ENCODE data around the gene HNF1B. TPM values are rescaled to one million over a fixed set of nuclear protein-coding genes. Genes with fewer than 3 reads are reported as not detected.

HNF1B gene
- total RNA-seq, 1 experiment from 2014 or later = not detected

GRCh38 chr17:37737971-37738370 is 6.9 kb downstream of the HNF1B start:
- no peak for DNase-seq (ENCODE audit: extremely low read depth, low read depth)

DNA sequence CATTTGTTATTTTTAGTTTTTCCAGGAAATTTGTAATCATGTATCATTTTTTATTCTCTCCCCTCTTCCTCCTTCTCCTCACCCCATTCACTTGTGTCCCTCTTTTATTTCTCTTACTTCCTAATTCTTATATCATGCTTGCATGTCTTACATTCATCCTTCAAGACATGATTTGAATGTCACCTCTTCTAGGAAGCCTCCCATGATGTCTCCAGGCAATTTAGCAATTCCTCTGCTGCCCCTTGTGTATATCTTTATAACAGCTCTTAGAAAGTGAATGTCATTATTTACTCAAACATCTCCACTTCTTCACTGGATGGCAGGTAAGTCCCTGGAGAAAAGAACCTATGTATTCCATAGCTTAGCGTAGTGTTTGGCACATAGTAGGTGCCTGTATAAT is 7.8 kb downstream of the HNF1B start:
- no peak for DNase-seq (ENCODE audit: extremely low read depth, low read depth)

- DNase-seq (ENCODE audit: extremely low read depth, low read depth) = no peak
Measured at GRCh38 chr17:37736428-37736827, 8.4 kb downstream of the HNF1B start.

GRCh38 chr17:37735165-37735564 is 9.7 kb downstream of the HNF1B start:
- no peak for DNase-seq (ENCODE audit: extremely low read depth, low read depth)

- DNase-seq (ENCODE audit: extremely low read depth, low read depth) = no peak
Measured at GRCh38 chr17:37732316-37732715, 12.5 kb downstream of the HNF1B start.

DNA sequence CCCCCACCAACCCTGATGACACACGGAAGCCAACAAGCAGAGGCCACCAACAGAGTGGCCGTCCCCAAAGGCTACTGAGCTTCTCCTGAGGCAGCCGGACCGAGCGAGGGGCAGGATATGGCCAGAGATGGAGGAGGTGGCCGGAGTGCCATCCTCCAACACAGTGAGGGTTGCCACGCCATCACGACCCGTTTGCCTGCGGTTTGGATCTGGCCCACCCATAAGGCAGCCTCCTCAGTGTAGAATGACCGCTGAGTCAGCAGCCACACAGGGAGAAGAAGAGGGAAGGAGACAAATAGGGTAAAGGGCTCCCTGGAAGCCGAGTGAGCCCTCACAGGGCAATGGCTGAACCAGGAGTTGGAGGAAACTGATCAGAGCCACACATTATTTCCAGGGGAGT is 13.8 kb downstream of the HNF1B start:
- DNase-seq (ENCODE audit: extremely low read depth, low read depth) = no peak

- DNase-seq (ENCODE audit: extremely low read depth, low read depth) = no peak
Measured at GRCh38 chr17:37729905-37730304, 15.0 kb downstream of the HNF1B start.

- no peak for DNase-seq (ENCODE audit: extremely low read depth, low read depth)
Measured at GRCh38 chr17:37726891-37727675, 17.8 kb downstream of the HNF1B start.

DNA sequence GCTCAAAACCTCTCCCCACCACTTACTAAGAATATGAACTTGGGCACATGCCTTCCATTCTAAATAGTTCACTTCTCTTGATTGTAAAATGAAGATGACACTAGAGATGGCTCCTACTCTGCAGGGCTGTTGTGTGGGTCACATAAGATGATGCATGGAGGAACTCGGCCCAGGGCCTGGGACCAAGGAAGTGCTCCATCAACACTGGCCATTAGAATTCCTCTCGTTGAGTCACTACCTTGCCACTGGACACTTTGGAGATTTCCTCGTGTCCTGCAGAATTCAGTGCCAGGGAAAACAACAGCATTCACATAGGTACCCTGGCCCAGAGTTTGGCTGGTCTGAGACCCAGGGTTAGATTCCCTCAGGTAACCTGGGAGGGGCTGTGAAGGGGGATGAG is 18.6 kb downstream of the HNF1B start:
- DNase-seq (ENCODE audit: extremely low read depth, low read depth) = no peak

DNA sequence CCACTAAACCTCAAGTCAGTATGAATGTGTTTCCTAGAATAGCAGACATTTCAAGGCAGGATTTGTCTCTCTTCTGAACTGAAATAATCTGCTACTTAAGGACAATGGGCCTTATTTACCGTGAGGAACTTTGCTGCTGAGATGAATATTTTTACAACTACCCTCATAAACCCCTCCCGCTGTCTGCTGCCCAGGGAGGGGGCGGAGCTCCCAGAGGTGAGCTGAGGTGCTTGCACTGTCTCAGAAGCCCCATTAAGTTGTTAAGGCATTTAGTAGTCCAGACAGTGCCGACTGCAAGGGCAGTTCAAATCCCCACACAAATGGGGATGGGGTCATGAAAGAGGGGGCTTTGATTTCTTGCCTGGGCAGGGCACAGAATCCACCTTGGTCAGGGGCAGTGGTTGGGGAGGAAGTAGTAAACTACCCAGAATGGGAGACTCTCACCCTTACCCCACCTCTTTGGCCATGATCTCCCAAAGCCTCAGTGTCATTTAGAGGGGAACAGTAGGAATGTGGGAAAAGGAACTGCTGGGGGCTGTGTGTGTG is 19.2 kb downstream of the HNF1B start:
- DNase-seq (ENCODE audit: extremely low read depth, low read depth) = no peak

DNA sequence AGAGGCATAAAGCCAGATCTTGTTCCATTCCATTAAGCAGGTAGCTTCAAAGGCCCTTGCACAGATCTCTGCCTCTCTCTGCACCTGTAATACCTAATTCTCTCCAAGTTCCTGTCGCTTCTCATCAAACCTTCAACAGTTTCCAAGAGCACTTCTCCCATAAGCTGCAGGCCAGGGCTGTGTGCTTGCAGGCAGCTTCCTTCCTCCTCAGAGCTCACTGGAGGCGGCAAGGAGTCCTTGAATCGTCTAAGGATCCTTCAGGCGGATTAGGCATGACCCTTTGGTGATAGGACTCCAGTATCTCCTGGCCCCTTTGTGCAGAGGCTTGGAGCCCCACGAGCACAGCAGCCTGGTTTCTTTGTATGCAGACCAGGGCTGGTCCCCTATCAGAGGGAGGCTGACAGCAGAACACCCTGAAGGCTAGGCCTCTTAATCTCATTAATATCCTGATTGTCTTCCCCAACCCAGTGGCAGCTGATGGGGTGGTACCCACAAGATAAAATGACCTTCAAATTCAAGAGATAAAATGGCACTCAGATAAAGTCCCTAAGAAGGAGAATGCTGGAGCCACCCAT is 19.8 kb downstream of the HNF1B start:
- no peak for DNase-seq (ENCODE audit: extremely low read depth, low read depth)

- DNase-seq (ENCODE audit: extremely low read depth, low read depth) = no peak
Measured at GRCh38 chr17:37720989-37721388, 23.9 kb downstream of the HNF1B start.

GRCh38 chr17:37719866-37720265 is 25.0 kb downstream of the HNF1B start:
- DNase-seq (ENCODE audit: extremely low read depth, low read depth) = no peak

- DNase-seq (ENCODE audit: extremely low read depth, low read depth) = no peak
Measured at GRCh38 chr17:37718324-37719048, 26.4 kb downstream of the HNF1B start.

DNA sequence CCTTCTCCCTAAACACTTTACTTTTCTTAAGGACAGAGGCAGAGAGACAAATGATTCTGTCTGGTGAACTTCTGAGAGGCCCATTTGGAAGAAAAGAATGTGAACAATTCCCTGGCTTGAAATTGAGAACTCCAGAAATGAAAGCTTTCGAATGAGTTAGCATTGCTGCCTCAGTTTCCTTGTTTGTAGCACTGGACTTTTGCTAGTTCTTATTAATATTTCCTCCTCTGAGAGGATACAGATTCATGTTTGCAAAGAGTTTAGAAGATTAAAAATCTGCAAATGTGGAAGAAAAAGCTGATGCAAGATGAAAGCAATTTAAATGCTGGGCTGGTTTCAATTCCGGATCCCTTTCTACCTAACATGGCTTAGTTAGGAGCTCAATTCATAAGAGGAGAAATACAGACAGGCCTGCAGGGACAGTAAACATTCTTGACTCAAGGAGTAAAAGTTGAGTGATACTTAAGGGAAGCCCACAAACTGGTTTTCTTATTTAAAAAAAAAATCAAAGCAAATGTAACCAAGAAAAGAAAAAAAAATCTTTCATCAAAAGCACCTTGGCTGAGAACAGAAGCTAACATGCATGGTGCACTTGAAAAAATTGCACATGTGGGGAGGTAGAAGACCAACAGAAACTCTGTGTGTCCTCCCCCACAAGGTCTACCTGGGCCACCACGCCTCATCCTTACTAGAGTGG is 27.1 kb downstream of the HNF1B start:
- DNase-seq (ENCODE audit: extremely low read depth, low read depth) = peak; percentile 55

DNA sequence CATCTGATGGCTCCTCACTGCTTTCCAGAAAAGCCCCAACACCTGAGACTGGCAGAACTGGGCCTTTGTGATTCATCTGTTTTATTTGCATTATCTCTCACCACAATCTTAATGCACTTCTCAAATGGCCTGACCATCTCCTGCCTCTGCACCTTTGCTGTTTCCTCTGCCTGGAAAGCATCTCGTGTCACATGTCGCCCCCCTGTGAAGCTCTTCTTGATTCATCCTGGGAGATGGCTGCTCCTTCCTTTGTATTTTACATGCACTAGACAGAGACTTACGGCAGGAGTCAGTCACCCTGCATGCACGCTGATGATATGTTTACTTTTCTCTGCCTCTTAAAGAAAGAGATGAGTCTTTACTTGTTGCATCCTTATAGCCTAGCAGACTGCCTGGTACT is 30.0 kb downstream of the HNF1B start:
- no peak for DNase-seq (ENCODE audit: extremely low read depth, low read depth)

GRCh38 chr17:37713624-37714023 is 31.2 kb downstream of the HNF1B start:
- no peak for DNase-seq (ENCODE audit: extremely low read depth, low read depth)

GRCh38 chr17:37713028-37713431 is 31.8 kb downstream of the HNF1B start:
- no peak for DNase-seq (ENCODE audit: extremely low read depth, low read depth)

- no peak for DNase-seq (ENCODE audit: extremely low read depth, low read depth)
Measured at GRCh38 chr17:37711113-37711512, 33.7 kb downstream of the HNF1B start.

DNA sequence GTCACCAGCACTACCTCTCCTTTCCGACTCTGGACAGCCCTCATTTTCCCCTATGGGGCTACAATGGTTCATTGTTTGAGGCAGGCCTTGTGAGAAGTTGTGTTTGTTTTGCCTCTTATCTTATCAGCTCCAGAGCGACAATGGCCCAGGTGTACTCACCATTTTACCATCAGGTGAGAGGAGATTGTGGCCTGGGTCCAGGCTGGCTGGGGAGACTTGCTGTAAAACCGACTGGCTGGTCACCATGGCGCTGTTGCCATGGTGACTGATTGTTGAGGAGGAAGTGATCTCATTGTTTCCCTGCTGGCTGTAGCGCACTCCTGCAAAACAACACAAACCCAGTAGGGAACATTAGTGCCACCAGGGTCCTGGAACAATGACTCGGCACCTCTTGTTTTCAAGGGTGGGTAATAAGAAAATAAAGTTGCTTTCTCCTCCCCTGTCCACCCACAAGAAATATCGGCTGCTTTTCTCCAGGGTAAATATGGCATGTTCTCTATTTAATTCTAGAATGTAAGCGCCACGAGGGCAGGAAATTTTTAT is 34.4 kb downstream of the HNF1B start:
- DNase-seq (ENCODE audit: extremely low read depth, low read depth) = no peak
